NCI-H1105 treated with DMSO at 0.1 percent for 48 hours (cell line): ENCODE measurements around the gene HSPA9.
"Not testable (repeated sequence)": the region's sequence is repeated elsewhere in the genome, so short reads cannot be mapped to it uniquely, and the experiment has no call there.

Experiments
- DNase-seq: peaks from one replicate; lab custom pipeline; 2025; lab: John Stamatoyannopoulos, UW

HSPA9 gene

GRCh38 chr5:138529812-138530211 lies 45.4 kb downstream of the HSPA9 start:
- no peak for DNase-seq

GRCh38 chr5:138528744-138529469 lies 46.3 kb downstream of the HSPA9 start:
- DNase-seq = no peak

GRCh38 chr5:138528208-138528607 lies 47.0 kb downstream of the HSPA9 start:
- no peak for DNase-seq

GRCh38 chr5:138527170-138527569 lies 48.0 kb downstream of the HSPA9 start:
- no peak for DNase-seq

DNA sequence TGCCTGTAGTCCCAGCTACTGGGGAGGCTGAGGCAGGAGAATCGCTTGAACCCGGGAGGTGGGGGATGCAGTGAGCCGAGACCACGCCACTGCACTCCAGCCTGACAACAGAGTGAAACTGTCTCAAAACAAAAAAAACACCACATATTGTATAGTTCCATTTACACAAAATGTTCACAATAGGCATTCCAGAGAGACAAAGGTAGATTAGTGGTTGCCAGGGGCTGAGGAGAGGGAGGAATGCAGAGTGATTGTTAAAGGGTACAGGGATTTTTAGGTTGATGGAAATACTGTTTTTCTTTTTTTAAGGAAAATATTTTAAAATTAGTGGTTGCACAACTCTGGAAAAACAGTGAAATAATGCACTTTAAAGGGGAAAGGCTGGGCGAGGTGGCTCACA lies 51.8 kb downstream of the HSPA9 start:
- DNase-seq = no peak

DNA sequence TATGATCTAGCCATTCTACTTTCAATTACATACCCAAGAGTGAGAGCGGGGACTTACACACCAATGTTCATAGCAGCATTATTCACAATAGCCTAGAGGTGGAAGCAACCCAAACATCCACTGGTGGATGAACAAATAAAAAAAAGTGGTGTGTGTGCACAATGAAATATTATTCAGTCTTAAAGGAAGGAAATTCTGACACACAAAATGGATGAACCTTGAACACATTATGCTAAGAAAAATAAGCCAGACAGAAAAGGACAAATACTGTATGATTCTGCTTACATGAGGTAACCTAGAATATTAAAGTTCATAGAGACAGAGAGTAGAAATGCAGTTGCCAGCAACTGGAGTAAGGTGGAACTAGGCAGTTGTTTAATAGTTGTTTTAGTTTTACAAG lies 54.2 kb downstream of the HSPA9 start:
- DNase-seq = no peak

DNA sequence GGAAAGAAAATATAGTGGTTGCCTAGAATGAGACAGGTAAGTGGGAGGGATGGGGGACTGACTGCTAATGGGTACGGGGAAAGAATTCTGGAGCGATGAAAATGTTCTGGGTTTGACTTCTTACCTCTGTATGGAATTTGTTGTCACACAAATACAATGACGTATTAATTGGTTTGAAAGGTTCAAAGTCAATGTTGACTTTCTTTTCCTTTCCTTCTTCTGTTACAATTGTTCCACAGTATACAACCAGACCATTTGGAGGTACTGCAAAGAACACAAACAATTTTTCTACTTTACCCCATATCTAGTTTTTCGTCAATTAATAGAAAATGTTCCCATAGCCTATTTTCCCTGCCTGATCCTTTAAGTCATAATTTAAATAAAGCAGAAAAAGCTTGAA lies 57.8 kb downstream of the HSPA9 start:
- DNase-seq = no peak

GRCh38 chr5:138515556-138516245 lies 59.5 kb downstream of the HSPA9 start:
- no peak for DNase-seq

GRCh38 chr5:138514021-138514420 lies 61.2 kb downstream of the HSPA9 start:
- DNase-seq = no peak

DNA sequence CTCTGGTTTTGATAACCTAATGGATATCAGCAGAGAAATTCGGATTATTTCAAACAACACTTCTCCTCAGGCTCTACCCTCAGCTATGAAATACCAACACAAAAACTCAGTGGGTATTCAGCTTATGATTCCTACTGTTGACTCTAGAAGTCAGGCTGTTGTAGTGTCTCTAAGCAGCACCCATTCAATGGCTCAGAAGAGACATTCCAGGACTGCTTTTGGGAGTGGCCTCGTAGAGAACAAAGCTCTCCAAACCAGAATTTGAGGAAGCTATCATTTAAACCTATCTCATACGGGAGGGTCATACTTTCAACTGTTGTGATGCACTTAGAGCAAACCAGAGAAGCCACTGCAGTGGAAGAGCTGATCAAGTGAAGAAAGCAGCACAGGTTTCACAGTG lies 66.2 kb downstream of the HSPA9 start:
- no peak for DNase-seq

DNA sequence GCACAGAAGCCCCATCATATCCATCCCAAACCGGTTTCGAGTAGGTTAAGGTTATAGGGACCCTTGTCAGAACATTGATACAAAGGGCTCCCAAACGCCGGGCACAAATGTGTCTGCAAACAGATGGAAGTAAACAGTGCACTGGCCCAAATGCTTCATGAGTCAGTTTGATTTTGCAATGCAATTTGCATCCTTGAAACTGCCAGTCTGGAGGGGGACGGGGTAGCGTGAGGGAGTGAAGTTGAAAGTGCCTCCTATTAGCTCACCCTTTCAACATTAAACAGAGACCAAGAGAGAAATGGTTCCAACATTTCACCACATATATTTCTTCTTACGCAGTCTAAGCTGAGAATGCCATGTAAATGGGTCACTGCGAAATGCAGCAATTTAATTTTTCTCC lies 67.7 kb downstream of the HSPA9 start:
- DNase-seq = not testable (repeated sequence)

DNA sequence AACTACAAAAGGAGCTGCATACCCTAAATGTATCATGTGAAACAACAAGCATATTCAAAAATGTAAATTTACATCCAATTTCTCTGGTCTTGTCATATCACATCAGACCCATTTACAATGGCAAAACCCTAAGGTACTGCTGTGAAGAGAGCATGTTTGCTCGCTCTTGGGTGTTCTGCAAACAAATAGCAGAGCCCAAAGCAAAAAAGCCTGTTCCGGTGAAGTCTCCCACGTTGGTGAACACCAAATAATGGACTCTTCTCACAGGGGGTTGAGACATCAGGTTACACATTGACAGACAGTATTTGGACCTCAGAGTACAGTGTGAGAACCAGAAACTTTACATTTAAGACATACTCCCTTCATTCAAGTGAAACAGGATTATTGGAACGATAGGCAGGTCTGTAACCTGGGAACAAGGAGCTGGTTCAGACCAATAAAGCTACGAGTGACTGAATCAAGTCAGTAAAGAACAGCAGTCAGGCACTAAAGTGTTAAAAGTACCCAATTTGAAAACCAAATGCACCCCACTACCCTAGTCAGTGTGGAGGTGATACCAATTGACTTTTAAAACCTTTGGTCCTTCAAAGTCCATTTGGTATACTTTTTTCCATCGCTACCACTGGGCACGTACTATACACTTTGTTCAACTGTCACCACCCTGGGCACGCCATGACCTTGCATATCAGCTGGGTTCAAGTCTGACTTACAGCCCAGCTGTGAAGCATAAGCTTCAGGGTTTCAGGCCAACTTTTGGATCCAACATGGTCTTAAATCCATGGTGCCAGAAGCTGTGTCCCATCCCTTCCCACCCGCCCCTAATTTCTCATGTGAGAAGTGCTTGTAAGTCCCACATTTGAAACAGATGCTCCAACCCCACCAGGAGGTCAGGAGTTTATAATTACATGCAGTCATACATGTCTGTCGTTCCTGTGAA lies 68.6 kb downstream of the HSPA9 start:
- DNase-seq = no peak

DNA sequence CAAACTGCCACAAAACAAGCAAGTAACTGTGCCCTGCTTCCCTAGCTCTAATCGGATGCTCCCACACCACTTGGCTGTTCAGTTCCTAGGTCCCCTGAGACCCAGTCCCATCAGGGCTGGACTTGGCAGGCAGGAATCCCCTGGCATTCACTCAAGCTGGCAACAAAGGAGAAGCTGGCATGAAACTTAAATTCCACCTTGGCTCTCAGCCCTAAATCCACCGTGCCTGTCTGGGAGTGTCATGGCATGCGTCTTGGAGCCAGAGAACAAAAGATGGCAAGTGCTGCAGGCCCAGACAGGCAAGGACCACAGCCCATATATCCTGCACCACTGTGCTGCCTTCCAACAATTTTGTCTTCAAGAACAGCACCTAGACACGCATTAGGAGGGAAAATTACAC lies 70.4 kb downstream of the HSPA9 start:
- peak; percentile 83 for DNase-seq
